ENCODE measurements around the gene CEP131. TPM values are rescaled to one million over a fixed set of nuclear protein-coding genes. Genes with fewer than 3 reads are reported as not detected.
A peak's percentile ranks its signal among the peaks of the same experiment; 100 is the strongest.

Gene CEP131
- total and polyA plus RNA-seq, 7 experiments from 2014 or later: 2.7 to 13.0 (median 9.7) TPM

GRCh38 chr17:81160747-81161453 is 61.9 kb downstream of the CEP131 start:
- Histone ChIP-seq H3K27ac (ENCODE audit: low read depth, low read length) (no peak overlapping the region), H3K4me3 (ENCODE audit: low read length) (no peak overlapping the region), H3K9me3 (ENCODE audit: control insufficient read depth in 2 of 3, low read length in 3 of 3) (no peaks in the 10 kb centered on the region), H3K4me1 (ENCODE audit: control insufficient read depth in 2 of 2, insufficient read depth in 2 of 2, low read length in 2 of 2) (no peaks in the 10 kb centered on the region), H3K36me3 (ENCODE audit: control insufficient read depth in 2 of 3, insufficient read depth in 3 of 3, low read length in 3 of 3) (no peaks in the 10 kb centered on the region), H3K27me3 (ENCODE audit: control insufficient read depth in 2 of 2, insufficient read depth in 2 of 2, low read length in 2 of 2) (no peaks in the 10 kb centered on the region)
- peak overlapping the region in 4 of 10 donors; percentile 16 to 65 (median 34) for H3K4me3 Mint-ChIP-seq
- peaks cover 0 to 17% (median 8%) of the 10 kb centered on the region in 5 donors for H3K27me3 Mint-ChIP-seq
- intact Hi-C loops (cut with micrococcal nuclease): no loop called here
- H3K36me3 Mint-ChIP-seq: no peaks in the 10 kb centered on the region
- ChIA-PET POLR2A (no interaction called here), CTCF (no interaction called here)
- DNase-seq (no peak), ATAC-seq (no peak)
- H3K4me1 Mint-ChIP-seq: peaks cover 0 to 5% (median 0%) of the 10 kb centered on the region in 7 donors
- H3K27ac Mint-ChIP-seq: no peak overlapping the region
- H3K9me3 Mint-ChIP-seq: no peaks in the 10 kb centered on the region

- H3K4me1 Mint-ChIP-seq: peaks cover 0 to 5% (median 0%) of the 10 kb centered on the region in 7 donors
- H3K27ac Mint-ChIP-seq: no peak overlapping the region
- CTCF ChIA-PET: no interaction called here
- no peaks in the 10 kb centered on the region for H3K9me3 Mint-ChIP-seq
- no peak overlapping the region for H3K4me3 ChIP-seq (ENCODE audit: low read length)
- no peaks in the 10 kb centered on the region for H3K4me1 ChIP-seq (ENCODE audit: control insufficient read depth in 2 of 2, insufficient read depth in 2 of 2, low read length in 2 of 2)
- ATAC-seq (peak; percentile 76), DNase-seq (no peak)
- H3K4me3 Mint-ChIP-seq: peak overlapping the region in 2 of 10 donors; percentile 25 to 65
- intact Hi-C loops (cut with micrococcal nuclease): no loop called here
- no peaks in the 10 kb centered on the region for H3K9me3 ChIP-seq (ENCODE audit: control insufficient read depth in 2 of 3, low read length in 3 of 3)
- no peaks in the 10 kb centered on the region for H3K36me3 ChIP-seq (ENCODE audit: control insufficient read depth in 2 of 3, insufficient read depth in 3 of 3, low read length in 3 of 3)
- no peaks in the 10 kb centered on the region for H3K36me3 Mint-ChIP-seq
- H3K27me3 ChIP-seq (ENCODE audit: control insufficient read depth in 2 of 2, insufficient read depth in 2 of 2, low read length in 2 of 2): no peaks in the 10 kb centered on the region
- POLR2A ChIA-PET: no interaction called here
- H3K27me3 Mint-ChIP-seq: peaks cover 0 to 17% (median 8%) of the 10 kb centered on the region in 5 donors
- no peak overlapping the region for H3K27ac ChIP-seq (ENCODE audit: low read depth, low read length)
These were observed 62.5 kb downstream of the CEP131 start for GRCh38 chr17:81160306-81160705.

GRCh38 chr17:81159611-81160265 is 63.0 kb downstream of the CEP131 start:
- H3K27me3 Mint-ChIP-seq: peaks cover 0 to 17% (median 6%) of the 10 kb centered on the region in 5 donors
- no peaks in the 10 kb centered on the region for H3K9me3 ChIP-seq (ENCODE audit: control insufficient read depth in 2 of 3, low read length in 3 of 3)
- H3K9me3 Mint-ChIP-seq: no peaks in the 10 kb centered on the region
- H3K4me1 ChIP-seq (ENCODE audit: control insufficient read depth in 2 of 2, insufficient read depth in 2 of 2, low read length in 2 of 2): no peaks in the 10 kb centered on the region
- no peaks in the 10 kb centered on the region for H3K36me3 ChIP-seq (ENCODE audit: control insufficient read depth in 2 of 3, insufficient read depth in 3 of 3, low read length in 3 of 3)
- ATAC-seq: peak; percentile 15
- H3K4me3 Mint-ChIP-seq: peak overlapping the region in 1 of 10 donors; percentile 65
- intact Hi-C loops (cut with micrococcal nuclease): no loop called here
- H3K4me3 ChIP-seq (ENCODE audit: low read length): no peak overlapping the region
- POLR2A ChIA-PET: no interaction called here
- no peaks in the 10 kb centered on the region for H3K36me3 Mint-ChIP-seq
- H3K4me1 Mint-ChIP-seq: peaks cover 0 to 5% (median 0%) of the 10 kb centered on the region in 7 donors
- no peak for DNase-seq
- no peak overlapping the region for H3K27ac ChIP-seq (ENCODE audit: low read depth, low read length)
- CTCF ChIA-PET: no interaction called here
- no peak overlapping the region for H3K27ac Mint-ChIP-seq
- H3K27me3 ChIP-seq (ENCODE audit: control insufficient read depth in 2 of 2, insufficient read depth in 2 of 2, low read length in 2 of 2): no peaks in the 10 kb centered on the region

- intact Hi-C loops (cut with micrococcal nuclease): no loop called here
- ChIA-PET POLR2A (no interaction called here), CTCF (no interaction called here)
- Mint-ChIP-seq H3K9me3 (no peaks in the 10 kb centered on the region), H3K27me3 (peaks cover 0 to 12% (median 6%) of the 10 kb centered on the region in 5 donors), H3K4me3 (peak overlapping the region in 1 of 10 donors; percentile 61), H3K4me1 (peaks cover 0 to 5% (median 0%) of the 10 kb centered on the region in 7 donors), H3K27ac (no peak overlapping the region), H3K36me3 (no peaks in the 10 kb centered on the region)
- DNase-seq (no peak), ATAC-seq (no peak)
- Histone ChIP-seq H3K4me3 (ENCODE audit: low read length) (no peak overlapping the region), H3K4me1 (ENCODE audit: control insufficient read depth in 2 of 2, insufficient read depth in 2 of 2, low read length in 2 of 2) (no peaks in the 10 kb centered on the region), H3K9me3 (ENCODE audit: control insufficient read depth in 2 of 3, low read length in 3 of 3) (no peaks in the 10 kb centered on the region), H3K27me3 (ENCODE audit: control insufficient read depth in 2 of 2, insufficient read depth in 2 of 2, low read length in 2 of 2) (no peaks in the 10 kb centered on the region), H3K36me3 (ENCODE audit: control insufficient read depth in 2 of 3, insufficient read depth in 3 of 3, low read length in 3 of 3) (no peaks in the 10 kb centered on the region), H3K27ac (ENCODE audit: low read depth, low read length) (no peak overlapping the region)
These were observed 63.8 kb downstream of the CEP131 start for GRCh38 chr17:81158688-81159590.

GRCh38 chr17:81157848-81158687 is 64.7 kb downstream of the CEP131 start:
- ChIA-PET CTCF (no interaction called here), POLR2A (no interaction called here)
- Histone ChIP-seq H3K4me1 (ENCODE audit: control insufficient read depth in 2 of 2, insufficient read depth in 2 of 2, low read length in 2 of 2) (no peaks in the 10 kb centered on the region), H3K9me3 (ENCODE audit: control insufficient read depth in 2 of 3, low read length in 3 of 3) (no peaks in the 10 kb centered on the region), H3K36me3 (ENCODE audit: control insufficient read depth in 2 of 3, insufficient read depth in 3 of 3, low read length in 3 of 3) (no peaks in the 10 kb centered on the region), H3K4me3 (ENCODE audit: low read length) (no peak overlapping the region), H3K27ac (ENCODE audit: low read depth, low read length) (no peak overlapping the region), H3K27me3 (ENCODE audit: control insufficient read depth in 2 of 2, insufficient read depth in 2 of 2, low read length in 2 of 2) (no peaks in the 10 kb centered on the region)
- no peaks in the 10 kb centered on the region for H3K36me3 Mint-ChIP-seq
- DNase-seq (no peak), ATAC-seq (no peak)
- intact Hi-C loops (cut with micrococcal nuclease): no loop called here
- H3K4me1 Mint-ChIP-seq: peaks cover 0 to 5% (median 0%) of the 10 kb centered on the region in 7 donors
- no peak overlapping the region for H3K27ac Mint-ChIP-seq
- no peak overlapping the region for H3K4me3 Mint-ChIP-seq
- H3K27me3 Mint-ChIP-seq: peaks cover 0 to 12% (median 6%) of the 10 kb centered on the region in 5 donors
- H3K9me3 Mint-ChIP-seq: no peaks in the 10 kb centered on the region
